OCI-LY7 (cell line): ENCODE data around the gene MFSD2A. TPM values are rescaled to one million over a fixed set of nuclear protein-coding genes. Genes with fewer than 3 reads are reported as not detected.

Experiments used
- BruUV-seq: library from RNA; stranded (reverse); fragments of 400-500 nt; replicated peaks from 2 replicates; lab custom pipeline; 2021; lab: Mats Ljungman, UMichigan
- CTCF ChIA-PET: fragments of 300-600 bp; sonication (Branson Sonifier 250); formaldehyde crosslinking; loops from one replicate; lab custom pipeline; 2022; ENCODE audit warnings: antibody characterized with exemption; ENCODE audit not compliant: unreplicated experiment; lab: Charles Lee
- POLR2A ChIA-PET: fragments of 300-600 bp; sonication (Branson Sonifier 250); formaldehyde crosslinking; loops from one replicate; lab custom pipeline; 2022; ENCODE audit warnings: antibody characterized with exemption; lab: Charles Lee
- DNase-seq: peaks from one replicate; pipeline ENCODE4 v3.0.0-alpha.2; 2015; ENCODE audit warnings: low spot score
- H2AFZ ChIP-seq: fragments of 200-600 bp; sonication (generic), shearing (Covaris generic); 2 replicates; pipeline ENCODE4 v1.6.1; 2014; ENCODE audit warnings: mild to moderate bottlenecking, antibody characterized with exemption, low read length, moderate library complexity
- H3K27ac ChIP-seq: fragments of 200-600 bp; sonication (generic); 2 replicates; pipeline ENCODE4 v1.5.1; 2014; ENCODE audit warnings: mixed run types, low read depth, mild to moderate bottlenecking, moderate library complexity, low read length, inconsistent platforms; ENCODE audit not compliant: poor library complexity, severe bottlenecking
- H3K36me3 ChIP-seq: fragments of 200-600 bp; sonication (generic); 2 replicates; pipeline ENCODE4 v1.6.1; 2014; ENCODE audit warnings: mild to moderate bottlenecking, antibody characterized with exemption, low read length, moderate library complexity, mixed read lengths; ENCODE audit not compliant: insufficient read depth
- H3K4me1 ChIP-seq: fragments of 200-600 bp; sonication (generic); 2 replicates; pipeline ENCODE4 v1.5.1; 2014; ENCODE audit warnings: mild to moderate bottlenecking, low read length; ENCODE audit not compliant: insufficient read depth, poor library complexity, severe bottlenecking
- H3K4me2 ChIP-seq: fragments of 200-600 bp; sonication (generic); 2 replicates; pipeline ENCODE4 v1.6.1; 2014; ENCODE audit warnings: mild to moderate bottlenecking, low read length
- H3K4me3 ChIP-seq: fragments of 200-600 bp; sonication (generic); 2 replicates; pipeline ENCODE4 v1.5.1; 2014; ENCODE audit warnings: mild to moderate bottlenecking, low read depth, low read length; ENCODE audit not compliant: poor library complexity, severe bottlenecking
- H3K79me2 ChIP-seq: fragments of 200-600 bp; sonication (generic); 2 replicates; pipeline ENCODE4 v1.6.1; 2016; ENCODE audit warnings: low read depth, mild to moderate bottlenecking, low read length, moderate library complexity, mixed read lengths; ENCODE audit not compliant: insufficient read depth
- H3K9me2 ChIP-seq: fragments of 200-600 bp; sonication (generic); 2 replicates; pipeline ENCODE4 v1.6.1; 2016; ENCODE audit warnings: mild to moderate bottlenecking, low read length, mixed read lengths; ENCODE audit not compliant: insufficient read depth
- H3K9me3 ChIP-seq: fragments of 200-600 bp; sonication (generic); 2 replicates; pipeline ENCODE4 v1.6.1; 2014; ENCODE audit warnings: mild to moderate bottlenecking, mixed run types, low read length, mixed read lengths
- H4K20me1 ChIP-seq: fragments of 200-600 bp; sonication (generic); 2 replicates; pipeline ENCODE4 v1.6.1; 2014; ENCODE audit warnings: mild to moderate bottlenecking, antibody characterized with exemption, low read length, moderate library complexity, mixed read lengths; ENCODE audit not compliant: insufficient read depth
- CTCF ChIP-seq: fragments of 200-600 bp; sonication (generic); conservative IDR thresholded peaks from 2 replicates; pipeline ENCODE4 v1.5.1; 2014; ENCODE audit warnings: mild to moderate bottlenecking, antibody characterized with exemption, low read length, moderate library complexity, mixed read lengths
- EZH2phosphoT487 ChIP-seq: fragments of 200-600 bp; sonication (generic); IDR thresholded peaks from 2 replicates; pipeline ENCODE4 v1.6.1; 2018; ENCODE audit warnings: low read depth, borderline replicate concordance, mild to moderate bottlenecking, mixed run types, antibody characterized with exemption, low read length, moderate library complexity, mixed read lengths
- intact Hi-C: fragments of 100-400 bp; cut with micrococcal nuclease; formaldehyde crosslinking; loops from one replicate; pipeline ENCODE4 v1.10.0; 2022; ENCODE audit not compliant: unreplicated experiment
- total RNA-seq, 2 experiments: library from RNA; depleted of rRNA in 1 of 2; stranded (reverse); fragments of >200 nt in 1 of 2; shearing (Covaris generic) in 1 of 2; gene quantifications; 2 replicates each; pipeline ENCODE4 v1.2.3, GENCODE V29; 2014 to 2022

MFSD2A gene
- total RNA-seq, 2 experiments from 2014 or later = 9.9 to 13.4 TPM

DNA sequence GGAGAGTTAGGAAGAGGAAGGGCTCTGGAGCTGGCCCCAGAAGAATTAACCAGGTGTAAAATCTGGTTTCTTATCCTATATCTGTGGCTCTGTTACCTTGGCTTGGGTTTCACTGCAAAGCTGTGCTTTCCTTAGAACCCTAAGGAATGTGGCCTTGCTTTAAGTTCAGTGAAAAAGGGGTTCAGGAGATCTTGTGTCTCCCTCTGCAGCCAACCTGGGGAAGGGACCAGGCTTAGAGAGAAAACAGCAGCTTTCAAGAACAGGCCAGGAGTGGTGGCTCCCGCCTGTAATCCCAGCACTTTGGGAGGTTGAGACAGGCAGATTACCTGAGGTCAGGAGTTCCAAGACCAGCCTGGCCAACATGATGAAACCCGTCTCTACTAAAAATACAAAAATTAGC lies 37.1 kb upstream of the MFSD2A start:
- Histone ChIP-seq H3K79me2 (no peaks in the 10 kb centered on the region), H3K4me3 (no peak overlapping the region), H3K27ac (no peak overlapping the region), H2AFZ (no peak overlapping the region), H3K9me3 (no peaks in the 10 kb centered on the region), H4K20me1 (no peaks in the 10 kb centered on the region), H3K9me2 (no peaks in the 10 kb centered on the region), H3K4me1 (no peaks in the 10 kb centered on the region), H3K4me2 (no peak overlapping the region), H3K36me3 (no peaks in the 10 kb centered on the region)
- CTCF ChIA-PET = no interaction called here
- TF ChIP-seq CTCF (no peak), EZH2phosphoT487 (no peak)
- no TSS peak for BruUV-seq
- intact Hi-C loops = no loop called here
- POLR2A ChIA-PET = interaction anchor here (0.9 kb wide), 1 partner anchor 64 kb away, joined by 3 read pairs; no protein-coding TSS in a partner anchor
- no peak for DNase-seq

GRCh38 chr1:39919545-39919944 lies 35.4 kb upstream of the MFSD2A start:
- Histone ChIP-seq H4K20me1 (no peaks in the 10 kb centered on the region), H3K27ac (no peak overlapping the region), H3K9me3 (no peaks in the 10 kb centered on the region), H3K36me3 (no peaks in the 10 kb centered on the region), H3K4me2 (no peak overlapping the region), H3K4me3 (no peak overlapping the region), H2AFZ (no peak overlapping the region), H3K9me2 (no peaks in the 10 kb centered on the region), H3K79me2 (no peaks in the 10 kb centered on the region), H3K4me1 (no peaks in the 10 kb centered on the region)
- peak; percentile 87 for TF ChIP-seq CTCF
- TF ChIP-seq EZH2phosphoT487 = no peak
- POLR2A ChIA-PET = interaction anchor here (0.5 to 1.2 kb wide), 10 partner anchors 36 to 1303 kb away, joined by 3 to 13 read pairs (median 4); no protein-coding TSS in a partner anchor
- peak; percentile 80 for DNase-seq
- CTCF ChIA-PET = interaction anchor here (0.6 to 1.7 kb wide), 10 partner anchors 17 to 138 kb away, joined by 3 to 14 read pairs (median 5); no protein-coding TSS in a partner anchor
- BruUV-seq = no TSS peak
- intact Hi-C loops = loop anchor here (1.0 kb wide), 2 partner anchors 54 to 113 kb away; no protein-coding TSS in a partner anchor

DNA sequence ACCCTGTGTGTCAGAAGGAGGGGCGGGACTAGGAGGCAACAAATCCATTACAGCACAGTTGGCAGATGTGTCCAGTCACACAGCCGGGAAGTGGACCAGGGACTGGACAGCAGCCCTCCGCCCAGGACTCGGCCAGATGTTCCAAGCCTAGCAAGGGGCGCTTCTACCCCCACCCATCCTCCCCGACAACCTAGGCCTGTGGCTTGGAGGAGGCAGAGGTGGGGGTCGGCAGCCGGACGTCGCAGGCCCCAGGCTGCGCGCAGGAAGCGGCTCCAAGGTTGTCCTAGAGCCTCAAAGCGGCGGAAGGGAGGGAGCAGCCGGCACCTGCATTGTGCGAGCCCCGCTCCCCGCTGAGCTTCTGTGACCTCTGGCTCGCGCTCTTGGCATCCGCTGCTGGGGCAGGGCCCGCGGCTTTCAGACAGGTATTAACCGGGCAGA lies 32.7 kb upstream of the MFSD2A start:
- BruUV-seq = no TSS peak
- no peak overlapping the region for H3K4me3 ChIP-seq
- H3K9me3 ChIP-seq = no peaks in the 10 kb centered on the region
- intact Hi-C loops = no loop called here
- CTCF ChIA-PET = no interaction called here
- no peak for DNase-seq
- POLR2A ChIA-PET = interaction anchor here (1.1 kb wide), 1 partner anchor 111 kb away, joined by 3 read pairs; no protein-coding TSS in a partner anchor
- TF ChIP-seq CTCF = no peak
- no peaks in the 10 kb centered on the region for H3K79me2 ChIP-seq
- H3K4me2 ChIP-seq = no peak overlapping the region
- no peaks in the 10 kb centered on the region for H4K20me1 ChIP-seq
- H3K4me1 ChIP-seq = peaks cover 8% of the 10 kb centered on the region
- H3K27ac ChIP-seq = no peak overlapping the region
- no peaks in the 10 kb centered on the region for H3K9me2 ChIP-seq
- H3K36me3 ChIP-seq = no peaks in the 10 kb centered on the region
- no peak overlapping the region for H2AFZ ChIP-seq
